ENCODE data around the gene PKD2.
"Not testable (repeated sequence)": the region's sequence is repeated elsewhere in the genome, so short reads cannot be mapped to it uniquely, and the experiment has no call there.

The PKD2 gene

GRCh38 chr4:88017516-88018297 lies 10.3 kb downstream of the PKD2 start:
- Histone ChIP-seq H3K4me3 (ENCODE audit: low read depth in 1 of 5, low read length in 5 of 5) (no peak overlapping the region), H3K9me3 (ENCODE audit: control insufficient read depth in 5 of 5, low read length in 5 of 5) (no peaks in the 10 kb centered on the region), H3K4me1 (ENCODE audit: control insufficient read depth in 5 of 5, insufficient read depth in 5 of 5, low read length in 5 of 5) (peaks cover 0 to 28% (median 14%) of the 10 kb centered on the region in 5 donors), H3K36me3 (ENCODE audit: control insufficient read depth in 5 of 5, insufficient read depth in 5 of 5, low read length in 5 of 5) (peaks cover 0 to 19% (median 6%) of the 10 kb centered on the region in 5 donors), H3K27ac (ENCODE audit: low read depth, low read length) (peak overlapping the region; percentile 89), H3K9ac (ENCODE audit: low read length in 5 of 5) (peak overlapping the region in 3 of 5 donors; percentile 9 to 66 (median 26)), H3K27me3 (ENCODE audit: control insufficient read depth in 5 of 5, insufficient read depth in 4 of 5, low read length in 5 of 5) (no peaks in the 10 kb centered on the region)

- H3K4me1 ChIP-seq (ENCODE audit: control insufficient read depth in 5 of 5, insufficient read depth in 5 of 5, low read length in 5 of 5) = peaks cover 0 to 24% (median 12%) of the 10 kb centered on the region in 5 donors
- peak overlapping the region in 3 of 5 donors; percentile 6 to 66 (median 26) for H3K9ac ChIP-seq (ENCODE audit: low read length in 5 of 5)
- H3K4me3 ChIP-seq (ENCODE audit: low read depth in 1 of 5, low read length in 5 of 5) = peak overlapping the region in 3 of 5 donors; percentile 23 to 34 (median 30)
- H3K27ac ChIP-seq (ENCODE audit: low read depth, low read length) = peak overlapping the region; percentile 89
- no peaks in the 10 kb centered on the region for H3K27me3 ChIP-seq (ENCODE audit: control insufficient read depth in 5 of 5, insufficient read depth in 4 of 5, low read length in 5 of 5)
- H3K36me3 ChIP-seq (ENCODE audit: control insufficient read depth in 5 of 5, insufficient read depth in 5 of 5, low read length in 5 of 5) = peaks cover 0 to 23% (median 6%) of the 10 kb centered on the region in 5 donors
- H3K9me3 ChIP-seq (ENCODE audit: control insufficient read depth in 5 of 5, low read length in 5 of 5) = no peaks in the 10 kb centered on the region
These were observed 11.0 kb downstream of the PKD2 start for GRCh38 chr4:88018466-88018865.

- Histone ChIP-seq H3K36me3 (ENCODE audit: control insufficient read depth in 5 of 5, insufficient read depth in 5 of 5, low read length in 5 of 5) (peaks cover 0 to 23% (median 9%) of the 10 kb centered on the region in 5 donors), H3K27ac (ENCODE audit: low read depth, low read length) (no peak overlapping the region), H3K4me3 (ENCODE audit: low read depth in 1 of 5, low read length in 5 of 5) (no peak overlapping the region), H3K9ac (ENCODE audit: low read length in 5 of 5) (no peak overlapping the region), H3K4me1 (ENCODE audit: control insufficient read depth in 5 of 5, insufficient read depth in 5 of 5, low read length in 5 of 5) (peaks cover 0 to 21% (median 12%) of the 10 kb centered on the region in 5 donors), H3K9me3 (ENCODE audit: control insufficient read depth in 5 of 5, low read length in 5 of 5) (peaks cover 0 to 9% (median 4%) of the 10 kb centered on the region in 5 donors), H3K27me3 (ENCODE audit: control insufficient read depth in 5 of 5, insufficient read depth in 4 of 5, low read length in 5 of 5) (no peaks in the 10 kb centered on the region)
These were observed 14.4 kb downstream of the PKD2 start for GRCh38 chr4:88021824-88022223.

- Histone ChIP-seq H3K36me3 (ENCODE audit: control insufficient read depth in 5 of 5, insufficient read depth in 5 of 5, low read length in 5 of 5) (peaks cover 0 to 23% (median 9%) of the 10 kb centered on the region in 5 donors), H3K9ac (ENCODE audit: low read length in 5 of 5) (no peak overlapping the region), H3K27me3 (ENCODE audit: control insufficient read depth in 5 of 5, insufficient read depth in 4 of 5, low read length in 5 of 5) (no peaks in the 10 kb centered on the region), H3K4me1 (ENCODE audit: control insufficient read depth in 5 of 5, insufficient read depth in 5 of 5, low read length in 5 of 5) (peaks cover 0 to 16% (median 9%) of the 10 kb centered on the region in 5 donors), H3K27ac (ENCODE audit: low read depth, low read length) (no peak overlapping the region), H3K4me3 (ENCODE audit: low read depth in 1 of 5, low read length in 5 of 5) (no peak overlapping the region), H3K9me3 (ENCODE audit: control insufficient read depth in 5 of 5, low read length in 5 of 5) (peaks cover 0 to 9% (median 4%) of the 10 kb centered on the region in 5 donors)
These were observed 14.9 kb downstream of the PKD2 start for GRCh38 chr4:88022289-88022688.

GRCh38 chr4:88025868-88026661 lies 18.6 kb downstream of the PKD2 start:
- Histone ChIP-seq H3K4me1 (ENCODE audit: control insufficient read depth in 5 of 5, insufficient read depth in 5 of 5, low read length in 5 of 5) (peaks cover 0 to 15% (median 10%) of the 10 kb centered on the region in 5 donors), H3K36me3 (ENCODE audit: control insufficient read depth in 5 of 5, insufficient read depth in 5 of 5, low read length in 5 of 5) (peaks cover 0 to 22% (median 8%) of the 10 kb centered on the region in 5 donors)
- not testable (repeated sequence) for H3K9ac ChIP-seq (ENCODE audit: low read length in 5 of 5); H3K27me3 ChIP-seq (ENCODE audit: control insufficient read depth in 5 of 5, insufficient read depth in 4 of 5, low read length in 5 of 5); H3K4me3 ChIP-seq (ENCODE audit: low read depth in 1 of 5, low read length in 5 of 5); H3K27ac ChIP-seq (ENCODE audit: low read depth, low read length); H3K9me3 ChIP-seq (ENCODE audit: control insufficient read depth in 5 of 5, low read length in 5 of 5)

- H3K9me3 ChIP-seq (ENCODE audit: control insufficient read depth in 5 of 5, low read length in 5 of 5) = peaks cover 0 to 9% (median 4%) of the 10 kb centered on the region in 5 donors
- H3K4me3 ChIP-seq (ENCODE audit: low read depth in 1 of 5, low read length in 5 of 5) = no peak overlapping the region
- no peak overlapping the region for H3K9ac ChIP-seq (ENCODE audit: low read length in 5 of 5)
- no peak overlapping the region for H3K27ac ChIP-seq (ENCODE audit: low read depth, low read length)
- peaks cover 0 to 15% (median 10%) of the 10 kb centered on the region in 5 donors for H3K4me1 ChIP-seq (ENCODE audit: control insufficient read depth in 5 of 5, insufficient read depth in 5 of 5, low read length in 5 of 5)
- no peaks in the 10 kb centered on the region for H3K27me3 ChIP-seq (ENCODE audit: control insufficient read depth in 5 of 5, insufficient read depth in 4 of 5, low read length in 5 of 5)
- peaks cover 0 to 21% (median 9%) of the 10 kb centered on the region in 5 donors for H3K36me3 ChIP-seq (ENCODE audit: control insufficient read depth in 5 of 5, insufficient read depth in 5 of 5, low read length in 5 of 5)
These were observed 20.5 kb downstream of the PKD2 start for GRCh38 chr4:88027611-88028608.

- H3K4me3 ChIP-seq (ENCODE audit: low read depth in 1 of 5, low read length in 5 of 5) = no peak overlapping the region
- H3K36me3 ChIP-seq (ENCODE audit: control insufficient read depth in 5 of 5, insufficient read depth in 5 of 5, low read length in 5 of 5) = peaks cover 0 to 18% (median 9%) of the 10 kb centered on the region in 5 donors
- H3K27me3 ChIP-seq (ENCODE audit: control insufficient read depth in 5 of 5, insufficient read depth in 4 of 5, low read length in 5 of 5) = no peaks in the 10 kb centered on the region
- H3K27ac ChIP-seq (ENCODE audit: low read depth, low read length) = no peak overlapping the region
- peak overlapping the region in 1 of 5 donors; percentile 25 for H3K9ac ChIP-seq (ENCODE audit: low read length in 5 of 5)
- peaks cover 0 to 9% (median 4%) of the 10 kb centered on the region in 5 donors for H3K9me3 ChIP-seq (ENCODE audit: control insufficient read depth in 5 of 5, low read length in 5 of 5)
- peaks cover 0 to 15% (median 10%) of the 10 kb centered on the region in 5 donors for H3K4me1 ChIP-seq (ENCODE audit: control insufficient read depth in 5 of 5, insufficient read depth in 5 of 5, low read length in 5 of 5)
These were observed 21.5 kb downstream of the PKD2 start for GRCh38 chr4:88028946-88029345.

GRCh38 chr4:88029556-88029955 lies 22.1 kb downstream of the PKD2 start:
- H3K4me1 ChIP-seq (ENCODE audit: control insufficient read depth in 5 of 5, insufficient read depth in 5 of 5, low read length in 5 of 5) = peaks cover 0 to 15% (median 10%) of the 10 kb centered on the region in 5 donors
- no peaks in the 10 kb centered on the region for H3K27me3 ChIP-seq (ENCODE audit: control insufficient read depth in 5 of 5, insufficient read depth in 4 of 5, low read length in 5 of 5)
- no peak overlapping the region for H3K4me3 ChIP-seq (ENCODE audit: low read depth in 1 of 5, low read length in 5 of 5)
- peaks cover 0 to 9% (median 4%) of the 10 kb centered on the region in 5 donors for H3K9me3 ChIP-seq (ENCODE audit: control insufficient read depth in 5 of 5, low read length in 5 of 5)
- no peak overlapping the region for H3K9ac ChIP-seq (ENCODE audit: low read length in 5 of 5)
- no peak overlapping the region for H3K27ac ChIP-seq (ENCODE audit: low read depth, low read length)
- peaks cover 0 to 18% (median 9%) of the 10 kb centered on the region in 5 donors for H3K36me3 ChIP-seq (ENCODE audit: control insufficient read depth in 5 of 5, insufficient read depth in 5 of 5, low read length in 5 of 5)

Measured in subcutaneous abdominal adipose tissue (tissue), 5 donors.